HG03378 (cell line): ENCODE measurements around the gene FGGY.
"Not testable (repeated sequence)": the region's sequence is repeated elsewhere in the genome, so short reads cannot be mapped to it uniquely, and the experiment has no call there.

Source experiments
- ATAC-seq: cut with Tn5 transposase; IDR thresholded peaks from one replicate; pipeline ENCODE4 v1.9.1; 2021; ENCODE audit warnings: mild to moderate bottlenecking, moderate library complexity; ENCODE audit not compliant: unreplicated experiment

Gene FGGY

DNA sequence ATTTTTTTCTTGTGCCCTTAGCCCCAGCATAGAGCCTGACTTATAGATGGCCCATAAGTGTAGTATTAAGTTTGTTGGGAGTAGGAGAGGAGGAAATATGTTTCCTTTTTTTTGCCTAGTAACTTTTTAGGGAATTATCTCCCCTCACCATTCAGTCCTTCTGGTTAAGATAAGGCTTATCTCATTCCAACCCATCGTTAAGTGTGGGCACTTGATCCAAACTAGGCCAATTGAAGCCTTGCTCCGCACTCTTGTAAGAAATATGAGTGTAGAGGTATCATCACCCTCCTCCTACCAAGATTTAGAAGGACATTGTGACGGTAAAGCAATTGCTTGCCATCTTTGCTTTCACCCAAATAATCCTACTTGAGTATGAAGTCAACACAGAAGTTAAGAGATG lies 8.8 kb upstream of the FGGY start:
- ATAC-seq, result no peak

DNA sequence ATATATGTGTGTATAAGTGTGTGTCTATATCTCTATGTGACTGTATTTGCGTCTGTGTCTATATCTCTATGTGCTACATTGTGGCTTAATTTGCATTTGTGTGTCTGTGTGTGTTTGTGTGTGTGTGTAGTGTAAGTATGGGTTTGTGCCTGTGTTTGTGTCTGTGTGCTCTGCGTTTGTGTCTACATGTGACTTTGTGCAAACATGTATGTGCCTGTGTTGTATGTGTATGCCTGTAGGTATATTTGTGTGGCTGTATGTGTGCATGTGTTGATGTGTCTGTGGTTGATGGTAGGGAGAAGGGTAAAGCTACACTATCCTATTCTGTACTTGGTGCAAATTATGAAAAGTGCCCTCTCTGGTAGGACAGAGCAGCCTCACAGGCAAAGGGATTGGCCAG lies 7.3 kb upstream of the FGGY start:
- ATAC-seq, result no peak

DNA sequence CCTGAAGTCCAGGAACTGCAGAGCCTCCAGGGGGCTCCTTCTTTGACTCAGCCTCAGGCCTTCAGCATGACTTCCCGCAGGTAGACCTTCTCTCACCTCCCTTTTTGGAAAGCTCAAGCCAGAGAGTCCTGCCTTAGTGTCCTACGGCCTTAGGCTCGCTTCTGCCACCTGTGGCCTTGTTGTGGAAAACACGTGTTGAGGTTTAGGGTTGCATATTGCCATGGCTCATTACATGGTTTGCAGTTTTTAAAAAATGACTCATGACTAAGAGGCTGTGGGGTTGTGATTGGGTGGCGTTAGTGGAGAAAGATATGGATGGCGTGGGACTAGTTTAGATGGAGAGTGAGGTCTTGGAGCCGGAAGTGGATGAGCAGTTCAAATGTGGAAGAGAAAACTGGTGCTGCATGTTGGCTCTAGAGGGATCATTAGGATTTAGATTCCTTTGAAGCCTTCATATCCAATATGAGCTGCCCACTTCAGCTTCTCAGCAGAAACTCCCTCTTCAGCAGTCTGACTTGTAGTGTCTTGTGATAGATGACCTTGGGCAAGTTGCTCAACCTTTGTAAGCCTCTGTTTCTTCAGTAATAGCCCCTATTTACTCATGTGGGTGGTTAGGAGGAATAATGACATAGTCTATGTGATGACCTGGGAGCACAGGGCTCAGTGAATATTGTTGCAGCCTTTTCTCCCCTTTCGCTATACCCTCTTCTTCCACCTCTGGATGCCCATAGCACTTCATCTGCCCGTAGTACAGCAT lies 6.5 kb upstream of the FGGY start:
- ATAC-seq, result peak; percentile 75

DNA sequence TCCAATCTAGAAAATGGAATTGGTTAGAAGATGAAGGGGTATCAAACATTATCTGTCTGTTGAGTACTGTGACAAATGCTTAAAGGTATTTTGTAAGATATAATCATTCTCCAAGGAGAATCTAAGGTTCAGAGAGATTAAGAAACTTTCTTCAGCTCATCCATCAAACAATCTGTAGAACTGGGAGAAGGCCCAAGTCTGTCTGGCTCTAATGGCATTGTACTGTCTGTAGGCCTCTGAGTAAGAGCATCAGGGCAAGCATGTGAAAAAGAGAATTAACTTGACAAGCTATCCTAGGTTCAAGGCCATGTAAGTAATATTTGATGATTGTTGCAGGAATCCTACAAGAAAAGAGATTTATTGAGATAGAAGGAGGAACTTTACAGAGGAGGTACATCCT lies 5.3 kb upstream of the FGGY start:
- ATAC-seq, result no peak

DNA sequence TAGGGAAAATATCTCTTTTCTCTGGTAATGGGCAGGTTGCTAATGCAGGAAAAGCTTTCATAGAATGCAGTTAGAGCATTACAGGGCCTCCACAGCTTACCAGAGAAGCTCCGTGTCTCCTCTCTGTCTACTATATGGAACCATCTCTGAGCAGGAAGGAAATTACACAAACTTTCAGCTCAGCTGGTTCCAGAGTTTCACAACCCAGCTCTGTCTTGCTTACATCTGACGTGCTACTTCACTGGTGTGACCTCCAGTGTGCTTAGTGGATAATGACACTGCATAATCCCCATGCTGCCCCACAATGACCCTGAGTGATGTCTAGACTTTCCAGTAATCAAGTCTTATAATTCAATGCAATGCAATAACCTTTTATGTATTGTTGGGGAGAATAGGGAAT lies 4.3 kb upstream of the FGGY start:
- ATAC-seq, result peak; percentile 44

DNA sequence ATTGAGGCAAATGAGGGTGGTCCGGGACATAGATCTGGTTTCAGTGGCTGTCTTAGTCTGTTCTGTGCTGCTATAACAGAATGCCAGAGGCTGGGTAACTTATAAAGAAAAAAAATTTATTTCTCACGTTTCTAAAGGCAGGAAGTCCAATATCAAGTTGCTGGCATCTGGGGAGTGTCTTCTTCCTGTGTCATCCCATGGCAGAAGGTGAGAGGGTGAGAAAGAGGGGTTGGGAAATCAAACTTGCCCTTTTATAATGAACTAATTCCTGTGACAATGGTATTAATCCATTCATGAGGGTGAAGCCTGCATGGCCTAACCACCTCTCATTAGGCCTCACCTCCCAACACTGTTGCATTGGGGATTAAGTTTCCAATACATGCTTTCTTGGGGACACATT lies 3.7 kb upstream of the FGGY start:
- ATAC-seq, result no peak

DNA sequence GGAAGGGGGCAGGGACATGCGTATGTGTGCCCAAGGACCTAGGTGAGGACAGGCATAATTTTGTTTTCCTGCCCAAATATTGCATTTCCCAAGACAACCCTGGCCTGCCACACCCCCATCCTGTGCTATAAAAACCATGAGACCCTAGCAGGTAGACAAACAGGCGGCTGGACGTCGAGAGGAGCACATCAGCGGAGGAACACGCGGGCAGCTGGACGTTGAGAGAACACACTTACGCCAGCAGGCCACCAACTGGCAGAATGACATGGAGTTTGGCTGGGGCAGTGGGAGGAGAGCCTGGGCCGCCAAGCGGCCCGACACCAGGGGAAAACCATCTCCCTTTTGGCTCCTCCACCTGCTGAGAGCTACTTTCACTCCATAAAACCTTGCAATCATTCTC lies 3.0 kb upstream of the FGGY start:
- ATAC-seq, result no peak

DNA sequence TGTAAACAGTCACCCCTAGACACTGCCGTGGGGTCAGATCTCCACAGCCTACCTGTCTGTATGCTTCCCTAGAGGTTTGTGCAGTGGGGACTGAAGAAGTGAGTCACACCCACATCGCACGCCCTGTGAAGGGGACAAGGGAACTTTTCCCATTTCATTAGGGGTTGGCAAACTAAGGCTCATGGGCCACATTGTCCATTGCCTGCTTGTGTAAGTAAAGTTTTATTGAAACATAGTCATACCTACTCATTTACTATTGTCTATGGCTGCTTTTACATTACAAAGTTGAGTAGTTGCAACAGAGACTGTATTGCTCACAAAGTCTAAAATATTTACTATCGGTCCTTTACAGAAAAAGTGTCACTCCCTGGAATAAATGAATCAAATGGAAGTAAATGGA lies 2.5 kb upstream of the FGGY start:
- no peak for ATAC-seq

DNA sequence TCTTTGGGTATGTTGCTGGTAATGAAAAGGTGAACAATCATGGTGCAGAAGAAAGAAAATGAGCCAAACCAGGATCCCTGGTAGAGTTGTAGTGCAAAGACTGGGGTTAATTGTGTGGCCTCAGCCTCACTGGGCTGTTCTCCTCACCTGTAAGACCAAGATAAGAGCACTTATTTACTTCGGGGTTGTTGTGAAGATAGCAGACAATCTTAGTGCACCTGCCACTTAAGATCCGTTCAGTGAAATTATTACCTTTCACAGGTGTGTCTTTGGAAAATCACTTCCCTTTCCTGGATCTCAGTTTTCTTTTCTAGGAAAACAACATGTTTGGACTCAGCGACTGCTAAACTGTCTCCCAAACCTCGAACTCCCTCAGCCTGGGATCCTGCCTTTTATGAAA lies 1.3 kb upstream of the FGGY start:
- no peak for ATAC-seq

DNA sequence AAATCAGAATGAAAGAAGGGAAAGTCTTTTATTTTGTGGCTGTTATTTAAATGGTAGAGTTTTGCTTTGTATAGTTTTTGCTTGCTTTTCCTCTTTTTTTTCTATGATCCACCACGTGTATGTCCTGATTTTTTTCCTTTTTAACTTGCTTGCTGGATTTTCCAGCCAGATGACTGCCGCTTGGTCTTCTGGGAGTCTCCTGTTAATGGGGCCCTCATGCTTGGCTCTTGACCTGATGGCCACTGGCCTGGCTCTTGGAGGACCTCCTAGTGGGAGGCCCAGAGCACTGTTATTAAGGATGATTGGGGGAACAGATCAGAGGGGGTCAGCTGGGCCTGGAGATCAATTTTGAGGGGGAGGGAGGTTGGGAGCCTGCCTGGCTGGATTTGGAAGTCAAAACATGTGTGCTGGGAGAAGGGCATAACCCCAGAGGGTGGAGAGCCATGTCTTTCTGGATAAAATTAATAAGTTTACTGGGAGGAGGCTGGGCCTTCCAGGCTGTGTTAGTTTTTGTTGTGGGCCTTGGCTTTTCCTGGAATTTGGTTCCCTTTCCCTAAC lies 1.2 kb downstream of the FGGY start:
- ATAC-seq, result no peak

DNA sequence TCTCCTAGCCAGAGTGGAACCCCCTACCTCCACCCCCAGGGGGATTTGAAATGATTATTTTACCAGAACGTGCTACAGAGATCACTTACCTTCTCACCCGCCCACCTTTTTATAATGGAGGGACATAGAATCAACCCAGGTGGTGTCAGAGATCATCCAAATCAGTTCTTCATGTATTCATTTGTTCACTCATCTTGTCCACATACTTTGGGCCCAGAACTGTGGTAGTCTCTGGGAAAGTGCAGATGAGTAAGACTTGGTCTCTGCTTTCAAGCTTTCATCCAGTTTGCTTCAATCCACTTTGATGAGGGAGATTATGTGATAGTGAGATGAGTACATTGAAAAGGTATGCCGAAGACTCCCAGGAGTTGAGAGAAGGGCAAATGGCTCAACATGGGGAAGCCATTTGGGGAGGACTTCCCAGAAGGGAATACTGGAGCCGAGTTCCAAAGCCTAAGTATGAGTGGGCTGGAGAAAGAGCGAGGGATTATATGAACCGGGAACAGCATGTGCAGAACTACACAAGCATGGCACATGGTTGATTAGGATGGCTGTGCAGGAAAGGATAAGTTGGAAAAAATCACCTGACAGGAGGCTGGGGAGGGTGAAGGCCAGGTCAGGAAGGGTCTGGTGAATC lies 1.9 kb downstream of the FGGY start:
- no peak for ATAC-seq

DNA sequence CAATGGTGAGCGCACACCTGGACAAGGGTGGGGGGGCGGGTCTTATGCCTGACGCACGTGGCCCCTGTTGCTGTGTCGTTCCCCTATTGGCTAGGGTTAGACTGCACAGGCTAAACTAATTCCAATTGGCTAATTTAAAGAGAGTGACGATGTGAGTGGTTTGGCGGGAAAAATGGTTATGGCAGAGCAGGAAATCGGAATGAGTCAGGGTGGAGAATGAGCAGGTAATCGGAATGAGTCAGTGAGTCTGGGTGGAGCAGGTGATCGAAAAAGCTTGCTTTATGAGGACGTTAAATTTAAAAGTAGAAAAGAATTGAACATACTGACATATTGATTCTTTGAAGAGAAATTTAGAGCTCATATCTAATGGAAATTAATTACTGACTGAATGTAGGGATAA lies 2.8 kb downstream of the FGGY start:
- ATAC-seq, result not testable (repeated sequence)

DNA sequence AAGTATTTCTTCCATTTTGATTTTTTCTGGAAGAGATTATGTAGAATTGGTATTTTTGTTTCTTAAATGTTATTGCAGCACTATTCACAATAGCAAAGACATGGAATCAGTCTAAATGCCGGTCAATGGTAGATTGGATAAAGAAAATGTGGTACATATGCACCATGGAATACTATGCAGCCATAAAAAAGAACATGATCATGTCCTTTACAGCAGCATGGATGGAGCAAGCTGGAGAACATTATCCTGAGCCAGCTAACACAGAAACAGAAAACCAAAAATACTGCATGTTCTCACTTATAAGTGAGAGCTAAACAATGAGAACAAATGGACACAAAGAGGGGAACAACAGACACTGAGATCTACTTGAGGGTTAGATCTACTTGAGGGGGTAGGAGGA lies 5.4 kb downstream of the FGGY start:
- ATAC-seq, result no peak

DNA sequence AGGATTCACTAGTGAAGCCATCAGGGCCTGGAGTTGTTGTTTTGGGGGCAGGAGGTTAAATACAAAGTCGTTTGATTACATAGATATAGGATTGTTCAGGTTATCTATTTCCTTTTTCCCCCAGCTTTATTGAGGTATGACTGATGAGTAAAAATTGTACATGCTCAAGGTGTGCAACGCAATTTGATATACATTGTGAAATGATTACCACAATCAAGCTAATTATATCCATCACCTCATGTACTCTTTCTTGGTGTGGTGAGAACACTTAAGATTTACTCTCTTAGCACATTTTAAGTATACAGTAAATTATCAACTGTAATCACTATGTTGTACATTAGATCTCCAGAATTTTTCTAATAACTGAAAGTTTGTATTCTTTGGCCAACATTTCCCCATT lies 6.0 kb downstream of the FGGY start:
- ATAC-seq, result no peak

DNA sequence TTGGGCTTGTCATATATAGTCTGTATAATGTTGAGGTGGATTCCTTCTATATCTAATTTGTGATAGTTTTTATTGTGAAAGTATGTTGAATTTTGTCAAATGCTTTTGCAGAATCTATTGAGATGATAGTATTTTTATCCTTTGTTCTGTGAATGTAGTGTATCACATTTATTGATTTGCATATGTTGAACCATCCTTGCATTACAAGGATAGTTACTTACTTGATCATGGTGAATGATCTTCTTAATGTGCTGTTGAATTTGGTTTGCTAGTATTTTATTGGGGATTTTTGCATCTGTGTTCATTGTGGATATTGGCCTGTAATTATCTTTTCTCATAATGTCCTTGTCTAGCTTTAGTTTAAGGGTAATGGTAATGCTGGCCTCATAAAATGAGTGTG lies 8.3 kb downstream of the FGGY start:
- ATAC-seq, result no peak

DNA sequence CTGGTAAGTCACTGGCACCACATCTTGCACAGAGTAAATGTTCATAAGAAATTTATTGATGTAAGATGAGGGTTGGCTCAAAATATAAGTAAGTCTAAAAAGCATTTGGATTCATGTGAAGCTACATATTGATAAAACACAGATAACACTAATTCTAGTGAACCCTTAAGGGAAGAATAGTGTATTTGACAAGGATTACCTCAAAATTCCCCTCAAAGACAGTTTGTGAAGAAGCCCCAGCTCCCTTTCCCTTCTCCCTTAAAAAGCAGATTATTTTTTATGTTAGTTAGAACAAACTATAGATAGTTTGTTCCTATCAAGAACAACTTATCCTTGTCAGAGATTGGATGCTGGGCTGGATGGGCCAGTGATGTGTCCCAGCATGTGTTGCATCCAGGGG lies 10.7 kb downstream of the FGGY start:
- no peak for ATAC-seq

DNA sequence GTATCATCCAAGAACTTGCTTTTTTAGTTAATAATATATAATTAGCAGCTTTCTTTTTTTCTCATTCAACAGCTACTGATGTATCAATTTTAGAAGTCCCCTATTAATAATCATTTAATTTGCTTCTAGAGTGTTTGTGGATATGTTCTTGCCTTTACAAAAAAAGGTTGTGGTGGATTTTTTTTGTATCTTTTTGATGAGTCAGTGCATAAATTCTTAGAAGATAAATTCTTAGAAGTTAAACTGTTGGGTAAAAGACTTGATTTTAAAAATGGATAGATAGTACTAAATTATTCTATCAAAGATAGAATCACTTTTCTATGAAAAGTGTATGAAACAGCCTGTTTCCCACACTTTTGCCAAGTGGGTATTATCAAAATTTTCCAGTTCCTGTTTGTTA lies 11.9 kb downstream of the FGGY start:
- ATAC-seq, result no peak

DNA sequence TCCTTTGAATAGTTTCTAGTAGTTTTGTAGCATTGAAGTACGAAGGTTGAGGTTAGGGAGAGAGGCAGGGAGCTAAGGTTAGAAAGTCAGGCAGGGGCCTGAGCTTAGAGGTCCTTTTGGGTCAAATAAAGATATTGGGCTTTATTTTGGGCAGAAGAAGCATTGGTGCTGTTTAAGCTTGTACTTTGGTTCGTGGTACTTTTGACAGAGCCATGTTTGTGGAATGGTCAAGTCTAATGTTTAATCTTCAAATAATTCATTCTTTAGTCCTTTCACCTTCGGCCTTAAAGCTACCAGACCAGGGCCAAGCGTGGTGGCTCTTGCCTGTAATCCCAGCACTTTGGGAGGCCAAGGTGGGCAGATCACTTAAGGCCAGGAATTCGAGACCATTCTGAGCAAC lies 12.5 kb downstream of the FGGY start:
- no peak for ATAC-seq

DNA sequence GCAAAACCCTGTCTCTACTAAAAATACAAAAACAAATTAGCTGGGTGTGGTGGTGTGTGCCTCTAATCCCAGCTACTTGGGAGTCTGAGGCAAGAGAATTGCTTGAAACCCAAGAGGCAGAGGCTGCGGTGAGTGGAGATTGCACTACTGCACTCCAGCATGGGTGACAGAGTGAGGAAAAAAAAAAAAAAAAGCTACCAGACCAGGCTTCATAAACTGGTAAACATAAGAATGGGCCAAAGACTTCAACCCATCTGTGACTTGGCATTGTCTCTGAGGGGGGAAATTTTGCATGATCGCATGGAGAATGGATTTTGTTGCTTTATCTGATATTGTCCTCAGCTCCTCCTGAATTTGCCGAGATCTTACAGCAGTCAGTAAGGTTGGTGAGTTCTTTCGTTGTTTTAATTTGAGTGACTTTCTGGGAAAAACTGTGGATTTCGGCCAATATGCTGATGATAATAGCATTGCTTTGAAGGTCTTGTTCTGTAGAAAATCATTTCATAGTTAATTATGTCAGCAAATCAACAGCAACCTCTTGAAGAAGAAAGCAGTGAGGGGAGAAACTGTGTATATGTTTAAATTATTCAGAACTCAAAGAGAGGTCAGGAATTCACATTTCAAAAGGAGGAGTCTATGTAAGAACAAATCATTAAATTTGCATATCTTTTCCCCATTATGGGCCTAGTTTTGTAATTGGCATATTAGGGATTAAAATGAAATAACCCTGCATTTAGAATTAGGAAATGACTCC lies 13.1 kb downstream of the FGGY start:
- no peak for ATAC-seq

DNA sequence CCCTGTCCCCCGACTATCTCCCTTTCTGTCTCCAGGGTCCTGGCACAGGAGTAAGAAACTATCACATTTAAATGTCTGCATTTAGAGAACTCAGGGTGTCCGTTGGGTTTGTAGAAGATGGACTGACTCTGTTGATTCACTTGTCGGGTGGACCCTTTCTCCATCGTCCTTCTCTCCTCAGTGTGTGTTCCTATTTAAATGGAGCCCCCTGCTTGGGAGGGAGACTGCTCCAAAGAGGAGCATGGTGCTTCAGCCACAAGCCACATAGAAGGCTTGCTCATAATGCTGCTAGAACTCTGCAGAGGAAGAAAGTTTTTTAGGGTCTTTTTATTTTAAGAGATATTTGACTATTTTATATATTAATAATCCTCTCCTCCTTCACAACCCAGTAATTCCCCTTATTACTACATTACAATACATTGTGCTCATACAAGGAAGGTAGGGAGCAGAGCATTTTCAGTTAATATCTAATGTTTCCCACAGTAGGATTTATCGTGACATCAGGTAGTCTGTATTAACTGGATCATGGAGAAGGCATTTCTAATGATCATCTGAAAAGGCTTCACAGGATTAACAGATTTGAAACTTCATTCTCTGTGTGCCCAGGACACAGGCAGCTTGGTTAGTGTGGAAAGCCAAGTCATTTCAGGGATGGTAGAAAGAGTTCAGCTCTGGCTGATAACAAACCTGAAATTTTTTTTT lies 13.8 kb downstream of the FGGY start:
- ATAC-seq, result no peak

DNA sequence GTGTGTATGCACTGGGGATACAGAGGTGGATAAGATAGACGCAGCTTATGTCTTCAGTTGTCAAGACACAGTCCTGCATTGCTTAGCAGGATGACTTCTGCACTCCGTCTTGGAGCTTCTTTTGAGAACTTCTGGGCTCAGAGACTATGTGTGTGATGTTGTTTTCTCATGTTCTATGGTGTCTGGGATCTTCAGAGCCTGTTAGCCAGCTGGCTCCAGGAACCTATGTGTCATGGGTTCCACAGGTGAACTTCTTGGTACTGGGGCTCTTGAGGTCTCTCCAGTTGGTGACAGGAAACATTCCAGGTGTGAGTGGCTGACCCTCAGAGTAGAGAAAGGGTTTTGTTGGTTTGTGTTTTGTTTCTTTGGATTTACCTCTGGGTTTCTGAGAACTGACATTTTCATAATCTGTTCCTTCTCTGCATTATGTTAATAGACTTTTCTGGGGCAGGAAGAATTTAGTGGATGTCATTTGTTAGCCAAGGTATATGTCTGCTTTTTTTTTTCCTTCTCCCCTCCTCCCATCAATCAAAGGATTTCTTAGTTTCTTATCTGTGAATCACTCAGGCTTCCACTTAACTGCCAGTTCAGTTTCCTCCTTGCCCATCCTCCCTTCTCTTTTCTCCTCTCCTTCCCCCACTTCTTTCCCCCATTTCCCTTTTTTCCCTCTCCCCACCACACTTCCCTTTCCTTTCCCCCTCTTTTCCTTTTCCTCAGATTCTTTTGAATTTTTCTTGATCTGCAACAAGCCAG lies 18.1 kb downstream of the FGGY start:
- no peak for ATAC-seq
